Right lobe of liver (tissue), 4 donors: Measurements from ENCODE around the gene FAM25G.

Experiments
- POLR2A ChIP-seq: fragments of 450-650 bp; IDR thresholded peaks from one replicate; pipeline ENCODE4 v1.6.1; 2017; ENCODE audit warnings: antibody characterized with exemption, mild to moderate bottlenecking
- TF ChIP-seq, protein P1 (sequence below), 4 donors: fragments of 200-600 bp in 3 of 4; fragments of 450-650 bp in 1 of 4; IDR thresholded peaks; one replicate each; pipeline versions ENCODE4 v1.5.1 to v1.8.0; 2016 to 2022; ENCODE audit warnings: antibody characterized with exemption in 4 of 4, mild to moderate bottlenecking in 2 of 4
- donor health status: DM: no; HTN: no; CAD: no.
- donor health status: DM: no; HTN: no; CAD: no.
- donor health status: DM: no; HTN: yes; CAD: no.

DNA sequence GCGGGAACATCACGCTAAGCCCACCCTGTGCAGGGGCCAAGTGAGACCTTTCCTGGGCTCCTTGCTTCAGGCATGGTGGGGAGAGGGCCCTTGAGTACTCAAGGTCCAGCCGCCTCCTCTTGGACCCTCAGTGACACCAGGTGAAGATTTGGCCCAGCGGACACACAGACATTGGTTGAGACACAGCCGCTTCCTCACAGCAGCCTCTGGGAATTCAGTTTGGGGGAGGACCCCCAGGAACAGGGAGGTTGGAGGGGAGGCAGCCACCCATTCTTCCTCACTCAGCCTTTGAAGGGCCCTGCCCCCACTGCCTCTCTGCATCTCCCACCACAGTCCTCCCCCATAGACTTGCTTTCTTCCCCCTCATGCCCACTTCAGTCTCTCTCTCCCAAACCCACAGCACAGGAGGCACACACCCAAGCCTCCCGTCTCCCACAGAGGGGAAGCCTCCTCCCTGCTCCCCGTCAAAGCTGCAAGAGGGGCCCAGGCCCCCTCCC, 39.5 kb downstream of the FAM25G start:
- no peak for TF ChIP-seq POLR2A
- TF ChIP-seq, protein P1, sequence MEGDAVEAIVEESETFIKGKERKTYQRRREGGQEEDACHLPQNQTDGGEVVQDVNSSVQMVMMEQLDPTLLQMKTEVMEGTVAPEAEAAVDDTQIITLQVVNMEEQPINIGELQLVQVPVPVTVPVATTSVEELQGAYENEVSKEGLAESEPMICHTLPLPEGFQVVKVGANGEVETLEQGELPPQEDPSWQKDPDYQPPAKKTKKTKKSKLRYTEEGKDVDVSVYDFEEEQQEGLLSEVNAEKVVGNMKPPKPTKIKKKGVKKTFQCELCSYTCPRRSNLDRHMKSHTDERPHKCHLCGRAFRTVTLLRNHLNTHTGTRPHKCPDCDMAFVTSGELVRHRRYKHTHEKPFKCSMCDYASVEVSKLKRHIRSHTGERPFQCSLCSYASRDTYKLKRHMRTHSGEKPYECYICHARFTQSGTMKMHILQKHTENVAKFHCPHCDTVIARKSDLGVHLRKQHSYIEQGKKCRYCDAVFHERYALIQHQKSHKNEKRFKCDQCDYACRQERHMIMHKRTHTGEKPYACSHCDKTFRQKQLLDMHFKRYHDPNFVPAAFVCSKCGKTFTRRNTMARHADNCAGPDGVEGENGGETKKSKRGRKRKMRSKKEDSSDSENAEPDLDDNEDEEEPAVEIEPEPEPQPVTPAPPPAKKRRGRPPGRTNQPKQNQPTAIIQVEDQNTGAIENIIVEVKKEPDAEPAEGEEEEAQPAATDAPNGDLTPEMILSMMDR (IDR thresholded peaks at IDR 0.05): no peak
